GM12873 (cell line): Measurements from ENCODE around the gene RPL39L.

Source experiments
- TF ChIP-seq, protein P1 (sequence below): IDR thresholded peaks from 2 replicates; pipeline ENCODE4 v1.5.1; 2012; ENCODE audit warnings: low read depth, mild to moderate bottlenecking, moderate library complexity, low read length, control low read depth; ENCODE audit not compliant: insufficient read depth; ENCODE audit errors: missing control alignments

The RPL39L gene

GRCh38 chr3:187085933-187086332, 53.4 kb downstream of the RPL39L start:
- TF ChIP-seq, protein P1, sequence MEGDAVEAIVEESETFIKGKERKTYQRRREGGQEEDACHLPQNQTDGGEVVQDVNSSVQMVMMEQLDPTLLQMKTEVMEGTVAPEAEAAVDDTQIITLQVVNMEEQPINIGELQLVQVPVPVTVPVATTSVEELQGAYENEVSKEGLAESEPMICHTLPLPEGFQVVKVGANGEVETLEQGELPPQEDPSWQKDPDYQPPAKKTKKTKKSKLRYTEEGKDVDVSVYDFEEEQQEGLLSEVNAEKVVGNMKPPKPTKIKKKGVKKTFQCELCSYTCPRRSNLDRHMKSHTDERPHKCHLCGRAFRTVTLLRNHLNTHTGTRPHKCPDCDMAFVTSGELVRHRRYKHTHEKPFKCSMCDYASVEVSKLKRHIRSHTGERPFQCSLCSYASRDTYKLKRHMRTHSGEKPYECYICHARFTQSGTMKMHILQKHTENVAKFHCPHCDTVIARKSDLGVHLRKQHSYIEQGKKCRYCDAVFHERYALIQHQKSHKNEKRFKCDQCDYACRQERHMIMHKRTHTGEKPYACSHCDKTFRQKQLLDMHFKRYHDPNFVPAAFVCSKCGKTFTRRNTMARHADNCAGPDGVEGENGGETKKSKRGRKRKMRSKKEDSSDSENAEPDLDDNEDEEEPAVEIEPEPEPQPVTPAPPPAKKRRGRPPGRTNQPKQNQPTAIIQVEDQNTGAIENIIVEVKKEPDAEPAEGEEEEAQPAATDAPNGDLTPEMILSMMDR: no peak

DNA sequence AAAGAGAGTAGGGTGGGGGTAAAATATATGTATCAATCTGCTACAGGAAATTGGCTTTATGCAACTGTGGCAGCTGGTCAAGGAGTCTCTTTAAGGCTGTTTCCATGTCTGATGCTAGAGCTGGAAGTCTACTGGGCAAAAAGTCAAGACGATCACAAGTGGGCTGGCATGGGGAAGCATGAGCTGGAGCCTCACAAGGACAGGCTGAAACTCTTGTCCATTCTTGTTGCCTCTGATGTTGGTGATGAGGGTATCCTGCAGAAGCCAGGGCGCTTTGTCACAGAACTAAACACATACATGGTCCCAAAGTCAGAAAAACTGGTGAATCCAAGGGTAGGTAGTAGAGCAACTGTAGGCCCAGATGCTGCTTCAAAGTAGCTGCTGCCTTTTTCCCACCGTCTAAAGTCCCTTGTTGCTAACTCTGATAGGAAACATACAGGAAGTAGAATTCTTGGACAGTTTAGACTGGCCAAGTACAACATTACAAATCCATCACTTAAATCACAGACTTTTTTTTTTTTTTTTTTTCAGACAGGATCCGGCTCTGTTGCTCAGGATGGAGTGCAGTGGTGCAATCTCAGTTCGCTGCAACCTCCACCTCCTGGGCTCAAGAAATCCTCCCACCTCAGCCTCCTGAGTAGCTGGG, 54.2 kb downstream of the RPL39L start:
- TF ChIP-seq, protein P1: no peak

DNA sequence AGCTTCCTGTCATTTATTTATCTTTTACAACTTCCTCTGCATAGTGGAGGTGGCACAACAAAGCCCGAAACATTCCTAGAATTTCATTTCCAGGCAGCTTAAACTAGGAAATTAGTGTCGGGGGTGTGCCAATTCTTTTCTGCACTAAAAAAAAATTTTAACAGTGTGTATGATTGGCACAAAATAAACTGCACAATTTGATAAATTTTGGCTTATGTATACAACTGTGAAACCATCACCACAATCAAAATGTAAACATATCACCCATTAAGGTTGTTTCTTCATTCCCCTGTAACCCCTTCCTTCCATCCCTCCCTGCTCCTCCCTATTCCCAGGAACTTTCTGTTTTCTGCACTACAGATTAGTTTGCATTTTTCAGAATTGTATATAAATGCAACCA, 54.7 kb downstream of the RPL39L start:
- TF ChIP-seq, protein P1: no peak

DNA sequence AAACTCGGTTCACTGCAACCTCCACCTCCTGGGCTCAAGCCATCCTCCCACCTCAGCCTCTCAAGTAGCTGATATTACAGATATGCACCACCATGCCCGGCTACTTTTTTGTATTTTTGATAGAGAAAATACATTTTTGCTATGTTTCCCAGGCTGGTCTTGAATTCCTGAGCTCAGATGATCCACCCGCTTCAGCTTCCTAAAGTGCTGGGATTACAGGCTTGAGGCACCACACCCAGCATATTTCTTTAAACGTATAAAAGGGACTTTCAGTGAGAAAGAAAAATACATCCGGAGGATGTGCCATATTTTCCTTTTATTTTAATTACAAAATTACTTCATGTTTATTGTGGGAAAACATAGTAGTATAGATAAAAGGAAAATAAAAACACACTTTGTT, 55.2 kb downstream of the RPL39L start:
- TF ChIP-seq, protein P1: no peak

GRCh38 chr3:187082758-187083375, 56.4 kb downstream of the RPL39L start:
- TF ChIP-seq, protein P1: no peak

- TF ChIP-seq, protein P1: no peak
Observed at GRCh38 chr3:187080799-187081450, 58.4 kb downstream of the RPL39L start.
